Central memory CD8-positive, alpha-beta T cell (primary cell): ENCODE data around the gene ANG.
"Not testable (repeated sequence)": the region's sequence is repeated elsewhere in the genome, so short reads cannot be mapped to it uniquely, and the experiment has no call there.

Experiments
- ATAC-seq: fragments of 150-1000 bp; cut with Tn5 transposase; replicated peaks from 2 replicates; pipeline ENCODE4 v1.10.0; 2022; ENCODE audit warnings: mild to moderate bottlenecking, moderate FRiP score, moderate number of reproducible peaks; ENCODE audit not compliant: poor library complexity, severe bottlenecking; ENCODE audit errors: extremely low read depth
- DNase-seq, 2 donors: peaks; one replicate each; pipeline ENCODE4 v3.0.0; 2021; ENCODE audit warnings: low spot score in 2 of 2
- H3K27ac Mint-ChIP-seq: one replicate; pipeline ENCODE4 v1.8.0; 2022; ENCODE audit warnings: low read depth, mild to moderate bottlenecking, moderate library complexity, mixed read lengths
- H3K27me3 Mint-ChIP-seq: one replicate; pipeline ENCODE4 v1.8.0; 2022; ENCODE audit warnings: mixed read lengths
- H3K36me3 Mint-ChIP-seq: one replicate; pipeline ENCODE4 v1.8.0; 2022; ENCODE audit warnings: mild to moderate bottlenecking, moderate library complexity, mixed read lengths; ENCODE audit not compliant: insufficient read depth
- H3K4me1 Mint-ChIP-seq: one replicate; pipeline ENCODE4 v1.8.0; 2022; ENCODE audit warnings: mixed read lengths
- H3K4me3 Mint-ChIP-seq: one replicate; pipeline ENCODE4 v1.8.0; 2022; ENCODE audit warnings: mild to moderate bottlenecking, moderate library complexity, mixed read lengths
- H3K9me3 Mint-ChIP-seq: one replicate; pipeline ENCODE4 v1.8.0; 2022; ENCODE audit warnings: mixed read lengths

Gene ANG

GRCh38 chr14:20688167-20688839 is at the start of gene ANG:
Gene ANG, plus strand, starts transcription at chr14:20688764. Its CDS starts 4,801 bp downstream, at chr14:20693565.
- Mint-ChIP-seq H3K27me3 (no peaks in the 10 kb centered on the region), H3K36me3 (no peaks in the 10 kb centered on the region), H3K4me3 (no peak within 1 kb of the TSS), H3K9me3 (no peaks in the 10 kb centered on the region), H3K27ac (no peak within 1 kb of the TSS), H3K4me1 (peaks cover 6% of the 10 kb centered on the region)
- no peak for DNase-seq
- ATAC-seq: no peak

GRCh38 chr14:20641591-20641990 is 47.0 kb upstream of the ANG start, which contains the start of gene OR6S1:
Gene OR6S1, minus strand, starts transcription at chr14:20641691. Its CDS starts 0 bp downstream, at chr14:20641691.
- Mint-ChIP-seq H3K27ac (no peak within 1 kb of the TSS), H3K9me3 (no peaks in the 10 kb centered on the region), H3K36me3 (peaks cover 2% of the 10 kb centered on the region), H3K4me3 (no peak within 1 kb of the TSS), H3K4me1 (no peaks in the 10 kb centered on the region), H3K27me3 (peaks cover 42% of the 10 kb centered on the region)
- DNase-seq (no peak), ATAC-seq (no peak)

GRCh38 chr14:20642182-20642581 is 46.4 kb upstream of the ANG start:
- Mint-ChIP-seq H3K9me3 (no peaks in the 10 kb centered on the region), H3K4me1 (no peaks in the 10 kb centered on the region), H3K27ac (no peak overlapping the region), H3K27me3 (peaks cover 43% of the 10 kb centered on the region), H3K4me3 (no peak overlapping the region), H3K36me3 (peaks cover 2% of the 10 kb centered on the region)
- DNase-seq (no peak), ATAC-seq (no peak)

- H3K4me1 Mint-ChIP-seq, H3K36me3 Mint-ChIP-seq, DNase-seq, H3K27ac Mint-ChIP-seq, H3K9me3 Mint-ChIP-seq, H3K4me3 Mint-ChIP-seq, ATAC-seq: not testable (repeated sequence)
- H3K27me3 Mint-ChIP-seq: peaks cover 43% of the 10 kb centered on the region
These were observed 45.8 kb upstream of the ANG start for GRCh38 chr14:20642755-20643154.

GRCh38 chr14:20644520-20644919 is 44.0 kb upstream of the ANG start:
- ATAC-seq (no peak), DNase-seq (no peak)
- peaks cover 2% of the 10 kb centered on the region for H3K36me3 Mint-ChIP-seq
- H3K9me3 Mint-ChIP-seq: no peaks in the 10 kb centered on the region
- H3K4me1 Mint-ChIP-seq: no peaks in the 10 kb centered on the region
- H3K4me3 Mint-ChIP-seq: no peak overlapping the region
- peaks cover 51% of the 10 kb centered on the region for H3K27me3 Mint-ChIP-seq
- H3K27ac Mint-ChIP-seq: no peak overlapping the region

- Mint-ChIP-seq H3K27me3 (peaks cover 49% of the 10 kb centered on the region), H3K9me3 (no peaks in the 10 kb centered on the region)
- no peak for ATAC-seq
These were observed 43.1 kb upstream of the ANG start for GRCh38 chr14:20645481-20645880.

GRCh38 chr14:20652996-20653975 is 35.3 kb upstream of the ANG start:
- peaks cover 9% of the 10 kb centered on the region for H3K36me3 Mint-ChIP-seq
- peak; percentile 46 for ATAC-seq
- peak in 1 of 2 donors; percentile 36 for DNase-seq

More at GRCh38 chr14:20645481-20645880, 43.1 kb upstream of the ANG start:
- DNase-seq: no peak
- no peak overlapping the region for H3K27ac Mint-ChIP-seq
- H3K4me3 Mint-ChIP-seq: no peak overlapping the region
- peaks cover 2% of the 10 kb centered on the region for H3K36me3 Mint-ChIP-seq
- H3K4me1 Mint-ChIP-seq: no peaks in the 10 kb centered on the region

GRCh38 chr14:20655851-20656250 is 32.7 kb upstream of the ANG start:
- Mint-ChIP-seq H3K36me3 (peaks cover 9% of the 10 kb centered on the region), H3K27me3 (peaks cover 88% of the 10 kb centered on the region), H3K4me1 (peaks cover 32% of the 10 kb centered on the region), H3K4me3 (no peak overlapping the region), H3K27ac (no peak overlapping the region), H3K9me3 (no peaks in the 10 kb centered on the region)
- DNase-seq (no peak), ATAC-seq (no peak)

More at GRCh38 chr14:20652996-20653975, 35.3 kb upstream of the ANG start:
- no peaks in the 10 kb centered on the region for H3K9me3 Mint-ChIP-seq
- peak overlapping the region; percentile 23 for H3K27ac Mint-ChIP-seq
- H3K4me3 Mint-ChIP-seq: peak overlapping the region; percentile 41
- H3K27me3 Mint-ChIP-seq: peaks cover 81% of the 10 kb centered on the region
- H3K4me1 Mint-ChIP-seq: peaks cover 32% of the 10 kb centered on the region

- DNase-seq (no peak), ATAC-seq (no peak)
- Mint-ChIP-seq H3K36me3 (peaks cover 9% of the 10 kb centered on the region), H3K27ac (peak overlapping the region; percentile 11), H3K4me1 (peaks cover 32% of the 10 kb centered on the region), H3K9me3 (no peaks in the 10 kb centered on the region), H3K27me3 (peaks cover 84% of the 10 kb centered on the region), H3K4me3 (no peak overlapping the region)
These were observed 32.3 kb upstream of the ANG start for GRCh38 chr14:20656274-20656673.

- H3K27me3 Mint-ChIP-seq: peaks cover 72% of the 10 kb centered on the region
- DNase-seq: no peak
- H3K36me3 Mint-ChIP-seq: peaks cover 8% of the 10 kb centered on the region
- peak overlapping the region; percentile 11 for H3K27ac Mint-ChIP-seq
- peak; percentile 20 for ATAC-seq
- H3K4me3 Mint-ChIP-seq: no peak overlapping the region
- no peaks in the 10 kb centered on the region for H3K9me3 Mint-ChIP-seq
- peaks cover 36% of the 10 kb centered on the region for H3K4me1 Mint-ChIP-seq
These were observed 31.1 kb upstream of the ANG start for GRCh38 chr14:20657216-20658211.

GRCh38 chr14:20658246-20658645 is 30.3 kb upstream of the ANG start:
- Mint-ChIP-seq H3K27ac (no peak overlapping the region), H3K27me3 (peaks cover 64% of the 10 kb centered on the region), H3K4me1 (peaks cover 37% of the 10 kb centered on the region), H3K36me3 (peaks cover 7% of the 10 kb centered on the region), H3K4me3 (no peak overlapping the region), H3K9me3 (no peaks in the 10 kb centered on the region)
- DNase-seq (no peak), ATAC-seq (no peak)

GRCh38 chr14:20659336-20659735 is 29.2 kb upstream of the ANG start:
- no peak overlapping the region for H3K4me3 Mint-ChIP-seq
- H3K27me3 Mint-ChIP-seq: peaks cover 53% of the 10 kb centered on the region
- H3K36me3 Mint-ChIP-seq: peaks cover 10% of the 10 kb centered on the region
- H3K9me3 Mint-ChIP-seq: no peaks in the 10 kb centered on the region
- H3K4me1 Mint-ChIP-seq: peaks cover 33% of the 10 kb centered on the region
- no peak for DNase-seq
- ATAC-seq: no peak
- H3K27ac Mint-ChIP-seq: no peak overlapping the region
